GM12873 (cell line): ENCODE data around the gene PDXP.

Experiments
- CTCF ChIP-seq: IDR thresholded peaks from 2 replicates; pipeline ENCODE4 v1.5.1; 2012; ENCODE audit warnings: low read depth, mild to moderate bottlenecking, moderate library complexity, low read length, control low read depth; ENCODE audit not compliant: insufficient read depth; ENCODE audit errors: missing control alignments

The PDXP gene

GRCh38 chr22:37658133-37659065 is at the start of gene PDXP:
PDXP (plus strand) TSS chr22:37658723; CDS start chr22:37658783, 60 bp downstream.
- TF ChIP-seq CTCF, result no peak

- TF ChIP-seq CTCF, result no peak
Measured at GRCh38 chr22:37609240-37610152, 49.0 kb upstream of the PDXP start.

GRCh38 chr22:37610480-37611129 is 47.9 kb upstream of the PDXP start:
- no peak for TF ChIP-seq CTCF

GRCh38 chr22:37611207-37611606 is 47.3 kb upstream of the PDXP start:
- no peak for TF ChIP-seq CTCF

- TF ChIP-seq CTCF, result no peak
Measured at GRCh38 chr22:37616201-37617083, 42.1 kb upstream of the PDXP start.

- no peak for TF ChIP-seq CTCF
Measured at GRCh38 chr22:37617431-37617830, 41.1 kb upstream of the PDXP start.
